ENCODE measurements around the gene ZNF805. TPM values are rescaled to one million over a fixed set of nuclear protein-coding genes. Genes with fewer than 3 reads are reported as not detected.
A peak's percentile ranks its signal among the peaks of the same experiment; 100 is the strongest.

Gene ZNF805
- total and polyA plus RNA-seq, 2 of the 13 experiments (the other 11 are each of a cell fraction or from before 2014, with no cell fraction given): 5.1 to 12.8 TPM

DNA sequence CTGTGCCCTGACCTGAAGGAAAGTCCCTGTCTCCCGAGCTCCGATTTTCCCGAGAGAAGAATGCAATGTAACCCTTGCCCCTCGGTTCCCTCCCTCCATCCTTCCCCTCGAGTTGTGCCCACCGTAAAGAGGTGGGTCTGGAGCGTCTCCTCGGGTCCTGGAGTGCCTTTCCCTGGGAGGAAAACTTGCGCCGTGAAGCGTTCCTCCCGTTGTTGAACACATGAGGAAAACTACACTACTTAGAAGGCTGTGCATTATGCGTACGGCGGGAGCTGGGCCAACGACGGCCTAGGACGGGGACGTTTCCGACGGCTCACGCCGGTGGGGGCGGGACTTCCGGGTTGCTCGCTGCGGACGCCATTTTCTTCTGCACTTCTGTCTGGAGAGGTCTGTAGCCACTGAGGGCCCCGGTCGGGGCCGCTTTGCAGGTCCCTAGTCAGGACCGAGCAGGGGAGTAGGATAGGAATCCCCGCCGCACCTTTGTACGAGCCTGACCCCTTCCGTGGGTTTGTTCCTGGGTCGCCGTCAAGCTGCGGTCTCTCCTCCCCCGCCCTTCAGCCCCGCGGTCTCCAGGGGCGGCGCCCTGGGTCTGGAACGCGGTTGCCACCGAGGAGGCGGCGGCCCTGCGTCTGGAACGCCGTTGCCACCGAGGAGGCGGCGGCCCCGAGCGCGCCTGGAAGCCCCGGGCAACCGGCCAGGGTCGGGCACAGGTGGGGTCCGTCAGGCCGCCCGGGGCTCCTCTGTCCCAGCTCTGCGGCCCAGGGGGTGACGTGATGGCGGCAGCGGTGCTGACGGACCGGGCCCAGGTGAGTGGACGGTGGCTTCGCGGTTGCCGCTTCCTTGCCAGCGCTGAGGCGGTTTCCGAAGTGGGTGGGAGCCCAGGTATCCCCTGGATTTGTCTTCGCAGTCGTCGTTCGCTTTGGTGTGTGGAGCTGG is 49.0 kb upstream of the ZNF805 start, which contains the start of gene ZNF264 (continued):
- no peak for TF ChIP-seq ZNF17 (CRISPR knock-in tag; IDR thresholded peaks at IDR 0.05)
- no peak for TF ChIP-seq ZFP36L2 (CRISPR knock-in tag; IDR thresholded peaks at IDR 0.05)
- 0 out of 2 replicates have a peak, but pooled peaks have one; percentile 39 for TF ChIP-seq ZNF263 (CRISPR knock-in tag; IDR thresholded peaks at IDR 0.05)
- TF ChIP-seq, protein P1, sequence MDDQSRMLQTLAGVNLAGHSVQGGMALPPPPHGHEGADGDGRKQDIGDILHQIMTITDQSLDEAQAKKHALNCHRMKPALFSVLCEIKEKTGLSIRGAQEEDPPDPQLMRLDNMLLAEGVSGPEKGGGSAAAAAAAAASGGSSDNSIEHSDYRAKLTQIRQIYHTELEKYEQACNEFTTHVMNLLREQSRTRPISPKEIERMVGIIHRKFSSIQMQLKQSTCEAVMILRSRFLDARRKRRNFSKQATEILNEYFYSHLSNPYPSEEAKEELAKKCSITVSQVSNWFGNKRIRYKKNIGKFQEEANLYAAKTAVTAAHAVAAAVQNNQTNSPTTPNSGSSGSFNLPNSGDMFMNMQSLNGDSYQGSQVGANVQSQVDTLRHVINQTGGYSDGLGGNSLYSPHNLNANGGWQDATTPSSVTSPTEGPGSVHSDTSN (CRISPR knock-in tag; IDR thresholded peaks at IDR 0.05; ENCODE audit: borderline replicate concordance): no peak
- peak; percentile 53; the same call in 1 of the 2 replicates for TF ChIP-seq BORCS8-MEF2B (CRISPR knock-in tag; IDR thresholded peaks at IDR 0.05)
- TF ChIP-seq SAP130 (CRISPR knock-in tag; IDR thresholded peaks at IDR 0.05; ENCODE audit: low read depth): peak; percentile 70
- TF ChIP-seq SIX1 (CRISPR knock-in tag; IDR thresholded peaks at IDR 0.05; ENCODE audit: borderline replicate concordance): no peak
- TF ChIP-seq ZNF776 (CRISPR knock-in tag; IDR thresholded peaks at IDR 0.05): peak; percentile 84; the same call in 1 of the 2 replicates
- peak; percentile 27; the same call in 1 of the 2 replicates for TF ChIP-seq NFYC (CRISPR knock-in tag; IDR thresholded peaks at IDR 0.05)
- TF ChIP-seq, protein P2, sequence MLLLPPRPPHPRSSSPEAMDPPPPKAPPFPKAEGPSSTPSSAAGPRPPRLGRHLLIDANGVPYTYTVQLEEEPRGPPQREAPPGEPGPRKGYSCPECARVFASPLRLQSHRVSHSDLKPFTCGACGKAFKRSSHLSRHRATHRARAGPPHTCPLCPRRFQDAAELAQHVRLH (CRISPR knock-in tag; IDR thresholded peaks at IDR 0.05; ENCODE audit: borderline replicate concordance, low read depth): peak; percentile 48; the same call in 1 of the 2 replicates
- TF ChIP-seq ZNF33B (CRISPR knock-in tag; IDR thresholded peaks at IDR 0.05): no peak
- TF ChIP-seq, protein P3, sequence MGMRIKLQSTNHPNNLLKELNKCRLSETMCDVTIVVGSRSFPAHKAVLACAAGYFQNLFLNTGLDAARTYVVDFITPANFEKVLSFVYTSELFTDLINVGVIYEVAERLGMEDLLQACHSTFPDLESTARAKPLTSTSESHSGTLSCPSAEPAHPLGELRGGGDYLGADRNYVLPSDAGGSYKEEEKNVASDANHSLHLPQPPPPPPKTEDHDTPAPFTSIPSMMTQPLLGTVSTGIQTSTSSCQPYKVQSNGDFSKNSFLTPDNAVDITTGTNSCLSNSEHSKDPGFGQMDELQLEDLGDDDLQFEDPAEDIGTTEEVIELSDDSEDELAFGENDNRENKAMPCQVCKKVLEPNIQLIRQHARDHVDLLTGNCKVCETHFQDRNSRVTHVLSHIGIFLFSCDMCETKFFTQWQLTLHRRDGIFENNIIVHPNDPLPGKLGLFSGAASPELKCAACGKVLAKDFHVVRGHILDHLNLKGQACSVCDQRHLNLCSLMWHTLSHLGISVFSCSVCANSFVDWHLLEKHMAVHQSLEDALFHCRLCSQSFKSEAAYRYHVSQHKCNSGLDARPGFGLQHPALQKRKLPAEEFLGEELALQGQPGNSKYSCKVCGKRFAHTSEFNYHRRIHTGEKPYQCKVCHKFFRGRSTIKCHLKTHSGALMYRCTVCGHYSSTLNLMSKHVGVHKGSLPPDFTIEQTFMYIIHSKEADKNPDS (CRISPR knock-in tag; IDR thresholded peaks at IDR 0.05): no peak; the same call in 1 of the 2 replicates
- TF ChIP-seq, protein P4, sequence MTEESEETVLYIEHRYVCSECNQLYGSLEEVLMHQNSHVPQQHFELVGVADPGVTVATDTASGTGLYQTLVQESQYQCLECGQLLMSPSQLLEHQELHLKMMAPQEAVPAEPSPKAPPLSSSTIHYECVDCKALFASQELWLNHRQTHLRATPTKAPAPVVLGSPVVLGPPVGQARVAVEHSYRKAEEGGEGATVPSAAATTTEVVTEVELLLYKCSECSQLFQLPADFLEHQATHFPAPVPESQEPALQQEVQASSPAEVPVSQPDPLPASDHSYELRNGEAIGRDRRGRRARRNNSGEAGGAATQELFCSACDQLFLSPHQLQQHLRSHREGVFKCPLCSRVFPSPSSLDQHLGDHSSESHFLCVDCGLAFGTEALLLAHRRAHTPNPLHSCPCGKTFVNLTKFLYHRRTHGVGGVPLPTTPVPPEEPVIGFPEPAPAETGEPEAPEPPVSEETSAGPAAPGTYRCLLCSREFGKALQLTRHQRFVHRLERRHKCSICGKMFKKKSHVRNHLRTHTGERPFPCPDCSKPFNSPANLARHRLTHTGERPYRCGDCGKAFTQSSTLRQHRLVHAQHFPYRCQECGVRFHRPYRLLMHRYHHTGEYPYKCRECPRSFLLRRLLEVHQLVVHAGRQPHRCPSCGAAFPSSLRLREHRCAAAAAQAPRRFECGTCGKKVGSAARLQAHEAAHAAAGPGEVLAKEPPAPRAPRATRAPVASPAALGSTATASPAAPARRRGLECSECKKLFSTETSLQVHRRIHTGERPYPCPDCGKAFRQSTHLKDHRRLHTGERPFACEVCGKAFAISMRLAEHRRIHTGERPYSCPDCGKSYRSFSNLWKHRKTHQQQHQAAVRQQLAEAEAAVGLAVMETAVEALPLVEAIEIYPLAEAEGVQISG (CRISPR knock-in tag; IDR thresholded peaks at IDR 0.05): peak; percentile 68
- TF ChIP-seq, protein P5, sequence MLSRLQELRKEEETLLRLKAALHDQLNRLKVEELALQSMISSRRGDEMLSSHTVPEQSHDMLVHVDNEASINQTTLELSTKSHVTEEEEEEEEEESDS (CRISPR knock-in tag; IDR thresholded peaks at IDR 0.05; ENCODE audit: borderline replicate concordance): peak; percentile 33; the same call in 1 of the 2 replicates
- TF ChIP-seq FOXC1 (CRISPR knock-in tag; IDR thresholded peaks at IDR 0.05; ENCODE audit: borderline replicate concordance): peak; percentile 85; the same call in 1 of the 2 replicates
- TF ChIP-seq HMG20B (CRISPR knock-in tag; conservative IDR thresholded peaks at IDR 0.05): no peak
- no peak for TF ChIP-seq ZNF570 (CRISPR knock-in tag; IDR thresholded peaks at IDR 0.05; ENCODE audit: borderline replicate concordance)
- TF ChIP-seq, protein P6, sequence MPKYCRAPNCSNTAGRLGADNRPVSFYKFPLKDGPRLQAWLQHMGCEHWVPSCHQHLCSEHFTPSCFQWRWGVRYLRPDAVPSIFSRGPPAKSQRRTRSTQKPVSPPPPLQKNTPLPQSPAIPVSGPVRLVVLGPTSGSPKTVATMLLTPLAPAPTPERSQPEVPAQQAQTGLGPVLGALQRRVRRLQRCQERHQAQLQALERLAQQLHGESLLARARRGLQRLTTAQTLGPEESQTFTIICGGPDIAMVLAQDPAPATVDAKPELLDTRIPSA (CRISPR knock-in tag; IDR thresholded peaks at IDR 0.05; ENCODE audit: borderline replicate concordance): no peak
- no peak for TF ChIP-seq CHD2 (IDR thresholded peaks at IDR 0.05; ENCODE audit: low read depth, low read length)

Data from HepG2 (cell line).